ENCODE measurements around the gene PIAS2.

PIAS2 gene

DNA sequence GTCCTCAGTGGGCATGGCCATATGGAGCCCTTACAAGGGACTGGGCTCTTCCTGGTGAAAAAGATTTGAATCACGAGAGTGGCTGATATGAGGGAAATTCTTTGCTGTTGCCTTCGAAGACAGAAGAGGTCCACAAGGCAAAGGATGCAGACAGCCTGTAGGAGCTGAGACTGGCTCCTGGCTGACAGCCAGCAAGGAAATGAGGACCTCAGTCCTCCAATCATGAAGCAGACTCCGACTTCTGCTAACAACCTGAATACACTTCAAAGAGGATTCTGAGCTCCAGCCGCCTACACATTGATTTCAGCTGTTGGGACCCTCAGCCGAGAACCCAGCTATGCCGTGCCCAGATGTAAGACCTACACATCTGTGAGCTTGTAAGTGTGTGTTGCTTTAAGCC lies 157.4 kb downstream of the PIAS2 start:
- peak in 1 of 4 experiments; percentile 5 for DNase-seq

DNA sequence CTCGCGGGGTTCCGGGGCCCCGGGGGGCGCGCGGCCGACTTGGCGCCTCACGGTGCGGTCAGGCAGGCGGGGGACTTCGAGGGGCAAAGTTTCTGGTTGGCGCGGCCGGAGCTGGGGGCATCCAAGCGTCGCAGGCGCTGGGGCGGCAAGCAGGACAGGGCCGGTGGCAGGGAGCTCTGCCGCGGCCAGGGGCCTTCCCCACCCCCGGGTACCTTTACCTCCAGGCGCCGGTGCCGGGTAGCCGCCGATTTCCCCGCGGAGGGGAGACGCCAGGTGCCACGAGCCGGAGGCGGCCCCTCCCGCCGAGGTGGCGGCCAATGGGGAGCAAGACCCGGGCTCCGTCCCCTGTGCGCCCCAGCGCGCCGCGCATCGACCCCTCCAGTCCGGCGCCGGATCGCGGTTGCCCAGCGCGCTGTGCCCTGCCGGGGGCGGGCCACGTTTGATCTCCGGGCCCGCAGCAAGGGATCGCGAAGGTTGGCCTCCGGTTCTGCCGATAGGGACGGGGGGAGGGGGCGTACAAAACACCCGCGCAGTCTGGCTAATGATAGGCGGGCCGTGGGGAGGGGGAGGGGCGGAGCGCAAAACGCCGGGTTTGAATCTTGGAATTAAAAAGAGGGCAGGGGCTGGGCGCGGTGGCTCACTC lies 160.6 kb downstream of the PIAS2 start, which contains the start of gene ST8SIA5:
ST8SIA5 (minus strand) TSS at position 495 of the 643 bp plus-strand sequence. CDS start 545 bp downstream, outside the sequence.
- DNase-seq: peak in 2 of 4 experiments; percentile 13 to 19

DNA sequence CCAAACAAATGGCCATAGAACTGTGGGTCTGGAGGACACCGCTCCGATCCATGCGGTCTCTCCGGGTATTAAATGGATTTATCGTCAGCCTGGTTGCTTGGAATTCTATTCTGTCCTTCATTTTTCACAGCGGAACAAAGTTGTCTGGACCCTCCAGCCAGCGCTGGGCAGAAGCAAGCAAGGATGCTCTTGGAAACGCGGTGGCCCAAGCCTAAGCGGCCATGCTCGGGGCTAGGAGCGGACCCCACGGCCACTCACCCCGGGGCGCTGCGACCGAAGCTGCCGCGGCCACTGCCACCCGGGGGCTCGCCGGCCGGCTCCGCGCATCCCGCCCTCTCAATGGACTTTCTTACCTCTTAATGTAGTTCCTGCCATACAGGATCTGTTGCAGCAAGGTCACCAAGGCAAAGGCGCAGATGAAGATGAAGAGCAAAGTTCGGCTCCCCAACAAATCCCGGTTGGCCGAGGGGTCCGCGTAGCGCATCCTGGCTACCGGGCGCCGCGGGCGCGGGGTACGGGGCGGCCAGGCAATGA lies 161.2 kb downstream of the PIAS2 start:
- no peak for DNase-seq

DNA sequence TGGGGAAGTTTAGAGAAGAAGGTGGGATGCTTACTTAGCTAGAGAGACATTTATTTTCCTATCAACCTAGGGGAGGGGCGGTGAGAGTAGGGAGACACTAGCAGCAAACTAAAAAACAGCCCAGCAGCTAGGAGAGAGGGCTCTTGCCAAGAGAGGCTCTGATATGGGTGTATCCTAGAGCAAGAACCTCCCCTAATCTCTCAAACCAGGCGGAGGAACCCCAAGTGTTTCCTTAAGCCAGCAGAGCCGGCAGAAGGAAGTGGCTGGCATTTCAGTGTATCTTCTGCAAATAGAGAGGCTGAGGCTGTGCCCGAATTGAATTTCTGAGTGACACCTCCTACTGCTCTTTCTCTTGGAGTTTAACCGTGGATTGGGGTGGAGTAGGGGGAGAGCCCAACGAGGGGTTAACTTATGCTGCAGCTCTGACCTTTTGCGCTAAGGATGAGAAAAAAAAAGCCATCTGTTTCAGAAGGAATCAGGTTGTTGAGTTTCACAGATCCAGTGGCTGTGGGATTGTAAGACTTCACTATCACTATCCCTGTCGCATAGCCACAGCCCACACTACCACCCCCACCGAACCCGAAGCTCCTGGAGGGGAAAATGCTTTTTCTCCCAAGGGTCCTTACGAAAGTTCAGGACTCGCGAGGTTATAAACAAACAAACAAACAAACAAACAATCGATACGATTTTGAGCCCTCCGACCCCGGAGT lies 161.8 kb downstream of the PIAS2 start:
- peak; percentile 38 to 56 (median 53) for DNase-seq

DNA sequence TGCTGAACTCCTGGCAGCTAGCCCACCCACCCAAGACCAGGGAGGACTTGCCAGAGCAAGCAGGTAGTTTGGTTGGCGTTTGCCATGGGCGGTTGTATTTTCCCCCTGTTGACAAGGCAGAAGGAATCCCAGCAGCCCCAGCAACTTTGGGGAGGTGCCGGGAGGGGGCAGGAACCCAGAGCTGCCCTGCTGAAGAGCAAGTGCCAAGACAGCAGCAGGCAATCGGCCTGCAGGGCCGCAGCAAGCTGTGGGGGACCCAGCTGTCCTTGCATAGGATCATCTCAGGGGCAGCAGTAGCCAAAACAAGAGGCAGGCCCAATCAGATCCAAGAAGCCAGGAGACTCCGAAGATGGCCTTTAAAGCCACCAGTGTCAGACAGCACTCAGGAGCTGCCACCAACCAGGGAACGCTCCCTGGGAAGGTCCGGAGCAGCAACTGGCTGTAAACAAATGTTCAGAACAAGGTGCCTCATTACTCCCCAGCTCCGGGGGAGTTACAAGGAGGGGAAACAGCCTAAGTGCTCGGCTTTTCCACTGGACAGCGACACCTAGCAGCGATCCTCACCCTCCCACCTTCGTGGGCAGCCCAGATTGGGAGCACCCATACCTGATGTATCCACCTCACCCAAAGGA lies 162.5 kb downstream of the PIAS2 start:
- DNase-seq: no peak

DNA sequence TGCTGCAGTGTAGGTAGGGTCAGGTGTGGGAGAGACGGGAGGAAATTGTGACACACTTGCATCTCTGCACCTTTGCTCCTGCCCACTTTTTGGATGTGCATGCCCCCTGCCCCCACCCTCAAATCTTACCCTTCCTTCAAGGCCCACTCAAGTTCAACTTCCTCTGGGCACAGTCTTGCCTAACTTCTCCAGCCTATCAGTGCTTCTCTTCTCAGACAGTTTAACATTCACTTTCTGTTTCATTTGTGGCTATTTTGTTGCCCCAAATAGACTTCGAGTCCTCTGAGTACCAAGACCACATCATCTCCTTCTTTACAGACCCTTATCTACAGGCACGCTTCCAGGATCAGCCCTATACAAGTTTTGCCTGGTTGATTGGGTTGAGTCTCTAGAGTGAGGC lies 163.1 kb downstream of the PIAS2 start:
- DNase-seq: peak; percentile 11 to 57 (median 42)

Measured in suppressor macrophage (primary cell).